Erythroblast (primary cell): ENCODE measurements around the gene MINDY4B.

Experiments
- GATA1 ChIP-seq: IDR thresholded peaks from 2 replicates; pipeline ENCODE4 v1.6.1; 2011; ENCODE audit warnings: low read depth, mild to moderate bottlenecking, control low read depth, low read length, moderate library complexity
- POLR2A ChIP-seq: IDR thresholded peaks from 2 replicates; pipeline ENCODE4 v1.6.1; 2011; ENCODE audit warnings: mild to moderate bottlenecking, low read length

- TF ChIP-seq GATA1 (no peak), POLR2A (no peak)
Measured at GRCh38 chr3:150922611-150923010, 17.4 kb upstream of the MINDY4B start.
